Measurements from ENCODE around the gene ABCD1. TPM values are rescaled to one million over a fixed set of nuclear protein-coding genes. Genes with fewer than 3 reads are reported as not detected.

The ABCD1 gene
- total and polyA plus RNA-seq, 9 of the 15 experiments (the other 6 are each of a cell fraction or from before 2014, with no cell fraction given): 0.07 to 6.9 (median 2.2) TPM

DNA sequence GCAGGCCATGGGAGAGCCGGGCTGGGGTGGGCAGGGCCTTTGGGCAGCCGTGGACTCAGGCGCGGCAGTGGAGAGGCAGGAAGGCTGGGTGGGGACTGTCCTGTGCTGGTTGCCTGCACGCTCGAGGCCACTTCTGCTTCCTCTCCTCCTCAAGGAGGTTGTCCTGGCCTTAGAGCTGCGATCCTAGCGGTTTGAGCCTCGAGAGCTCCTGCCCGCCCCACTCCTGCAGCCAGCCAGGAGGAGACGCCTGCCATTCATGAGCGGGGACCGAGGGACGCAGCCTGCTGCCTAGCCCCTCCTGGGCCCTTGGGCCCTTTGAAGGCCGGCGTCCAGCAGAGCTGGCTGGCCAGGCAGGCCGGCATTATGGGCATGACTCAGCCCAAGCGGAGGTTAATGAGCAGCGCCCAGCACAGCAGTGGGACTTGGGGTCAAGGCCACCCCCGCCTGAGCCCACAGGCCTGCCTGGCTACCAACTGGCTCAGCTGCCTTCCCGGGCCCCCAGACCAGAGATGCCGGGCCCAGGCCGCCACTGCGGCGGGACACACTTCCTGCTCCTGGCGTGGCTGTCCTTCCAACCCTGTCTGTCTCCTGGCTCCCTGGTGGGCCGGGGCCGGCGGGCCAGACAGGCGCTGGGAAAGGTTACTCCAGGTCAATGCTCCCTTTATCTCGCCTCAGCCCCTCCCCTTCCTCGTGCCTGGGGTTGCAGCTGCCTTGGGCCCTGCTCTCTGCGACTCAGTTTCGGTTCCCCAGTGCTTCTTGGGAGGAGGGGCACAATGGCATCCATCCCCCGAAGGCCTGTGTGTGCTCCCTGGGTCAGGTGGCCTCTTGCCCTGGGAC is 1.8 kb downstream of the ABCD1 start (continued):
- TF ChIP-seq TGIF2 (CRISPR knock-in tag; IDR thresholded peaks at IDR 0.05): no peak
- no peak for TF ChIP-seq BACH1 (tag; IDR thresholded peaks at IDR 0.05)
- TF ChIP-seq ELK1 (CRISPR knock-in tag; IDR thresholded peaks at IDR 0.05): no peak
- no peak for TF ChIP-seq TARDBP (IDR thresholded peaks at IDR 0.05)
- TF ChIP-seq LEF1 (IDR thresholded peaks at IDR 0.05): peak; percentile 80
- TF ChIP-seq PHF21A (IDR thresholded peaks at IDR 0.05; ENCODE audit: borderline replicate concordance, low read depth): no peak
- no peak for TF ChIP-seq EWSR1 (IDR thresholded peaks at IDR 0.05; ENCODE audit: borderline replicate concordance, low read depth, partially characterized antibody)
- peak; percentile 75; the same call in 1 of the 2 replicates for TF ChIP-seq TFAP4 (CRISPR knock-in tag; IDR thresholded peaks at IDR 0.05; ENCODE audit: borderline replicate concordance)
- TF ChIP-seq TCF7L2 (IDR thresholded peaks at IDR 0.05; ENCODE audit: low read depth, low read length): no peak
- TF ChIP-seq ATF6 (CRISPR knock-in tag; IDR thresholded peaks at IDR 0.05): no peak
- no peak for TF ChIP-seq XRCC5 (IDR thresholded peaks at IDR 0.05; ENCODE audit: low read depth, low read length)
- TF ChIP-seq SNIP1 (IDR thresholded peaks at IDR 0.05; ENCODE audit: low read depth): no peak
- no peak for TF ChIP-seq ZNF347 (CRISPR knock-in tag; IDR thresholded peaks at IDR 0.05; ENCODE audit: low read depth)
- TF ChIP-seq POLR2H (tag; IDR thresholded peaks at IDR 0.05; ENCODE audit: low read depth): no peak
- peak; percentile 6 for TF ChIP-seq PCBP1 (IDR thresholded peaks at IDR 0.05; ENCODE audit: low read depth, low read length, poor library complexity, severe bottlenecking)
- TF ChIP-seq KLF13 (tag; IDR thresholded peaks at IDR 0.05; ENCODE audit: borderline replicate concordance, low read depth): no peak; the same call in 1 of the 2 replicates
- peak; percentile 66 for TF ChIP-seq DPF2 (IDR thresholded peaks at IDR 0.05)
- no peak for TF ChIP-seq HCFC1 (IDR thresholded peaks at IDR 0.05; ENCODE audit: low read depth, low read length)
- no peak for TF ChIP-seq ZNF431 (CRISPR knock-in tag; IDR thresholded peaks at IDR 0.05)
- TF ChIP-seq NCOA1 (IDR thresholded peaks at IDR 0.05; ENCODE audit: low read depth): peak; percentile 49; the same call in 1 of the 2 replicates
- no peak for TF ChIP-seq TRIM24 (IDR thresholded peaks at IDR 0.05)
- TF ChIP-seq CGGBP1 (CRISPR knock-in tag; IDR thresholded peaks at IDR 0.05): no peak
- no peak for TF ChIP-seq ARHGAP35 (IDR thresholded peaks at IDR 0.05; ENCODE audit: partially characterized antibody)
- no peak for TF ChIP-seq ARID2 (IDR thresholded peaks at IDR 0.05)
- no peak for TF ChIP-seq THRAP3 (IDR thresholded peaks at IDR 0.05; ENCODE audit: borderline replicate concordance)
